HFFc6 (cell line): ENCODE data around the gene CPT1C. TPM values are rescaled to one million over a fixed set of nuclear protein-coding genes. Genes with fewer than 3 reads are reported as not detected.

Experiments
- DNase-seq: peaks from one replicate; pipeline ENCODE4 v3.0.0-alpha.2; 2018
- H3K27ac Mint-ChIP-seq: 2 replicates; pipeline ENCODE4 v1.8.0; 2020; ENCODE audit warnings: mild to moderate bottlenecking, mixed read lengths
- H3K27me3 Mint-ChIP-seq: 2 replicates; pipeline ENCODE4 v1.8.0; 2021; ENCODE audit warnings: mild to moderate bottlenecking, moderate library complexity, mixed read lengths; ENCODE audit not compliant: insufficient read depth
- H3K36me3 Mint-ChIP-seq: 2 replicates; pipeline ENCODE4 v1.8.0; 2021; ENCODE audit warnings: low read depth, mixed read lengths
- H3K4me1 Mint-ChIP-seq: 2 replicates; pipeline ENCODE4 v1.8.0; 2020; ENCODE audit warnings: low read depth, mixed read lengths
- H3K4me3 Mint-ChIP-seq: 2 replicates; pipeline ENCODE4 v1.8.0; 2020; ENCODE audit warnings: mild to moderate bottlenecking, moderate library complexity, mixed read lengths
- H3K9me3 Mint-ChIP-seq: 2 replicates; pipeline ENCODE4 v1.8.0; 2020; ENCODE audit warnings: mild to moderate bottlenecking, mixed read lengths
- CTCF ChIP-seq: fragments of 200-600 bp; sonication (generic); IDR thresholded peaks from 2 replicates; pipeline ENCODE4 v1.5.0; 2021; ENCODE audit warnings: antibody characterized with exemption, mild to moderate bottlenecking
- total RNA-seq, 6 experiments: library from RNA; stranded (reverse); fragmentation: NEBNext Ultra II Directional; extraction: Animal tissue kit (Norgen Biotek cat#: 25700); gene quantifications; 2 replicates in 1 of 6; 3 replicates in 5 of 6; pipeline ENCODE4 v1.2.3, GENCODE V29; 2021

CPT1C gene
- total RNA-seq, 6 experiments from 2014 or later = 32.7 to 42.6 (median 36.4) TPM

GRCh38 chr19:49677901-49678674 is 12.8 kb upstream of the CPT1C start:
- peak overlapping the region; percentile 97 for H3K4me3 Mint-ChIP-seq
- peak; percentile 87 for TF ChIP-seq CTCF
- peaks cover 4% of the 10 kb centered on the region; the same call in 1 of the 2 replicates for H3K36me3 Mint-ChIP-seq

GRCh38 chr19:49678985-49679770 is 11.7 kb upstream of the CPT1C start:
- Mint-ChIP-seq H3K4me1 (peaks cover 31% of the 10 kb centered on the region), H3K27me3 (peaks cover 8% of the 10 kb centered on the region), H3K9me3 (no peaks in the 10 kb centered on the region), H3K4me3 (peak overlapping the region; percentile 97), H3K27ac (peak overlapping the region; percentile 83; the same call in 1 of the 2 replicates), H3K36me3 (peaks cover 4% of the 10 kb centered on the region; the same call in 1 of the 2 replicates)
- DNase-seq = no peak
- no peak for TF ChIP-seq CTCF

More at GRCh38 chr19:49677901-49678674, 12.8 kb upstream of the CPT1C start:
- Mint-ChIP-seq H3K27me3 (peaks cover 7% of the 10 kb centered on the region), H3K4me1 (peaks cover 31% of the 10 kb centered on the region), H3K9me3 (no peaks in the 10 kb centered on the region), H3K27ac (peak overlapping the region; percentile 83)
- DNase-seq = peak; percentile 41

- TF ChIP-seq CTCF = no peak
- Mint-ChIP-seq H3K4me3 (peak overlapping the region; percentile 12), H3K4me1 (peaks cover 31% of the 10 kb centered on the region), H3K27ac (peak overlapping the region; percentile 52; the same call in 1 of the 2 replicates), H3K27me3 (peaks cover 8% of the 10 kb centered on the region), H3K9me3 (no peaks in the 10 kb centered on the region), H3K36me3 (peaks cover 4% of the 10 kb centered on the region; the same call in 1 of the 2 replicates)
- no peak for DNase-seq
These were observed 11.0 kb upstream of the CPT1C start for GRCh38 chr19:49679771-49680413.

GRCh38 chr19:49680421-49681351 is 10.2 kb upstream of the CPT1C start:
- no peaks in the 10 kb centered on the region for H3K9me3 Mint-ChIP-seq
- peak; percentile 61 for DNase-seq
- peaks cover 31% of the 10 kb centered on the region for H3K4me1 Mint-ChIP-seq
- peak; percentile 100 for TF ChIP-seq CTCF
- H3K27me3 Mint-ChIP-seq = peaks cover 9% of the 10 kb centered on the region
- H3K36me3 Mint-ChIP-seq = peaks cover 10% of the 10 kb centered on the region; the same call in 1 of the 2 replicates
- peak overlapping the region; percentile 17 for H3K4me3 Mint-ChIP-seq
- H3K27ac Mint-ChIP-seq = peak overlapping the region; percentile 52; the same call in 1 of the 2 replicates
